HT1080 (cell line): ENCODE results near the gene CEP112. TPM values are rescaled to one million over a fixed set of nuclear protein-coding genes. Genes with fewer than 3 reads are reported as not detected.
"Not testable (repeated sequence)": the region's sequence is repeated elsewhere in the genome, so short reads cannot be mapped to it uniquely, and the experiment has no call there.

Source experiments
- DNase-seq: peaks from one replicate; pipeline ENCODE4 v3.0.0-alpha.2; 2015; ENCODE audit warnings: low read depth
- total RNA-seq: library from RNA; depleted of rRNA; stranded (reverse); fragments of >200 nt; shearing (Covaris generic); gene quantifications from 2 replicates; pipeline ENCODE4 v1.2.3, GENCODE V29; 2014

The CEP112 gene
- total RNA-seq, 1 experiment from 2014 or later, result 2.5 TPM

DNA sequence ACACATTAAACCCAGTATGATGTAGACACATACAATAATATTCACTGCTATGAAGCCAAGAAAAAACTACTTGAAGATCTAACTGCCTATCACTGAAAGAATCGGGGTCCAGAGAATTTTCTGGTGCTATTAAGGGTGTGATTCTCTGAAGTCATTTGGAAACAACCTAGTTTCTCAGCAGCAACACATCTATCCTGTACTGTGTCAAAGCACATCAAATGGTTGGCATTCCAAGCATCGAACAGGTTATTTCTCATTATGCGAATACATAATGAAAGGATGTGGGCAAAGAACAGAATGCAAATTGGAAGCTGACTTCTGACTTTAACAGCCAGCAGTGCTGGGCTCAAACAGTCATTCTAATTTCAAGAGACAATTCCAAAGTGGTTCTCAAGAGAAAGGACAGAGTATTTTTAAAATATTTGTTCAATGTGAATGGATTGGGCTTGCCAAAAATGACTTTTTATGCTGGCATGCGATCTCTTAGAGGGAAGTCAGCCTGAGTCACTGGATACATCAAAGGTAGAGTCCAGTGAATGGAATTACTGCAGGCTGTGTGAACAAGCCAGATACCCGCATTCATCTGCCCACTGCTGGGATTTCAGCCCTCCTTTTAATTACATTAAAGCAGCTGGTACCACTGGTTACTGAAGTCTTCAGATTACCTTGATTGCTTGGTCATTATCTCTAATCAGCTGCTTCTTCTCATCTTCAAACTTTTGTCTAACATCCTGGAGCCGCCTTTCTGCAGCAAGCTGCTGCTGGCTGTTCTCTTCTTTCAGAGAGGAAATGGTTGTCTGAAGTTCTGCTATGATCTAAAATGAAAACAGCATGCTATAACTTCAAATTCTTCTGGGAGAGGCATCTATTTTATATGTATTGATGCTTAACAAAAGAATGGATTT lies 449.3 kb downstream of the CEP112 start:
- DNase-seq, result peak; percentile 88

GRCh38 chr17:65741710-65742109 lies 450.2 kb downstream of the CEP112 start:
- no peak for DNase-seq

DNA sequence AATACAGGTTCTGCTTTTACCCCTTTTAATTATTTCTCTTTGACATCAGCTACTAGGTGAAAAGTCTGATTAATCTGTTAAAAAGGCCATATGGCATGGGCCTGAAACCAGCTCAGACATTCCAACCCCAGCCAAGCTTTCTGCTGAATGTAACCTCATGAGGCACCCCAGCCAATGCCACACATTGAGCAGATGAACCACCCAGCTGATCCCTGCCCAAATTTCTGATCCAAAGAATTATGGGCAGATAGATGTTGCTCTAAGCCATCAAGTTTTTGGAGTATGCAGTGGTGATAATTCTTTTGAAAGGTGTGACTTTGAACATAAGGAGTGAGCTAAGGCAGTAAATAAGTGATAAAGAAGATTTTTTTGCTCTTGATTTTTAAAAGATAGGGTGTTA lies 452.9 kb downstream of the CEP112 start:
- DNase-seq, result no peak

GRCh38 chr17:65737451-65737850 lies 454.5 kb downstream of the CEP112 start:
- no peak for DNase-seq

DNA sequence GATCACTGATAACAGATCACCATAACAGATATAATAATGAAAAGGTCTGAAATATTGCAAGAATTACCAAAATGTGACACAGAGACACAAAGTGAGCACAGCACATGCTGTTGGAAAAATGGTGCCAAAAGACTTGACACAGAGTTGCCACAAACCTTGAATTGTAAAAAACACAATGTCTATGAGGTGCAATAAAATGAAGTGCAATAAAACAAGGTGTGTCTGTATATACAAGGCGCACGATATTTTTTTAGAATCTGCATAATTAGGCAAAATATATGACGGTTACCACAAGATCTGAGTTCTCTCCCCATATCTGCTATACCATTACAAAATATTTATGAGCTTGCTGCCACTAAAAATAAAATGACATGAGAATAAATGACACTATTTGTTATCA lies 458.6 kb downstream of the CEP112 start:
- no peak for DNase-seq

- DNase-seq, result not testable (repeated sequence)
Measured at GRCh38 chr17:65732667-65733066, 459.3 kb downstream of the CEP112 start.

DNA sequence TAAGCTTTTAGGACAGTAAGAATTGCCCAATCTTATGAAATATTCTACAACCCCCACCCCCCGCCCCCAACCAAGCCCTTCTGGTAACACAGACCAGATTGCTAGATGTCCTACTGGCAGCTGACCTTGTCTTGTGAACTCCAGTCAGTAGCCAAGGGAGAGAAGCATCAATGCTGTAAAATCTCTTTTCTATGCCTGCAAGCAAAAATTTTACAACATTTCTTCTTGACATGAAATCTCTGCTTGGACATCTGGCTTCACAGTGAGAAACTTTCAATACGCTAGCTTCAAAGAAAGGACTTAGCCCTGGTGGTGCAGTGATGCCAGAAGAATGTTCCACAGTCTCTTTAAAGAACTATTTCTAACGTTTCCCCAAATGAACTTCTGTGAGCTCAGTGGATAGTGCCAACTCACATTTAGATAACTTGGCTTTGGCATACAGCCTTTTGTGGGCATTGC lies 461.2 kb downstream of the CEP112 start:
- DNase-seq, result no peak

GRCh38 chr17:65729207-65729606 lies 462.7 kb downstream of the CEP112 start:
- DNase-seq, result no peak

GRCh38 chr17:65727832-65728231 lies 464.1 kb downstream of the CEP112 start:
- DNase-seq, result no peak

GRCh38 chr17:65727246-65727645 lies 464.7 kb downstream of the CEP112 start:
- DNase-seq, result no peak

GRCh38 chr17:65723431-65724151 lies 468.3 kb downstream of the CEP112 start:
- DNase-seq, result no peak

- DNase-seq, result no peak
Measured at GRCh38 chr17:65718601-65719000, 473.3 kb downstream of the CEP112 start.

GRCh38 chr17:65712383-65713267 lies 479.3 kb downstream of the CEP112 start:
- no peak for DNase-seq

GRCh38 chr17:65711671-65712276 lies 480.2 kb downstream of the CEP112 start:
- no peak for DNase-seq

- no peak for DNase-seq
Measured at GRCh38 chr17:65707780-65708179, 484.2 kb downstream of the CEP112 start.

DNA sequence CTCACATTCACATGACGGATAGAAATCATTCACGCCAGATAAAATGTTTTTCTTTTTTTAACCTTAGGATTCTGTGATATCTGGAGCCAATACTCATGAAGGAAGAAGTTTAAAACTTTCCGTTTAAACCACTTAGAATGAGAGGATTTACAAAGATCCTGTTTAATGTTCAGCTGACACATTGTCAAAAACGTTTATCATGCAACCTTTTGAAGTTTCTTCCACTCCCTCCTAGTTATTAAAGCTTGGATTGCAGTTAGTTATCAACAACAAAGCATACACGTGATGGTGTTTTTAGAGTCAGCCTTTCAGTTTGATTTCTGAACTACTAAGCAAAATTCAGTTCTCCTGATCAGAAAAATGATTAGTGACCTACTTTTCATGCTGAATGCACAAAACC lies 487.2 kb downstream of the CEP112 start:
- no peak for DNase-seq

DNA sequence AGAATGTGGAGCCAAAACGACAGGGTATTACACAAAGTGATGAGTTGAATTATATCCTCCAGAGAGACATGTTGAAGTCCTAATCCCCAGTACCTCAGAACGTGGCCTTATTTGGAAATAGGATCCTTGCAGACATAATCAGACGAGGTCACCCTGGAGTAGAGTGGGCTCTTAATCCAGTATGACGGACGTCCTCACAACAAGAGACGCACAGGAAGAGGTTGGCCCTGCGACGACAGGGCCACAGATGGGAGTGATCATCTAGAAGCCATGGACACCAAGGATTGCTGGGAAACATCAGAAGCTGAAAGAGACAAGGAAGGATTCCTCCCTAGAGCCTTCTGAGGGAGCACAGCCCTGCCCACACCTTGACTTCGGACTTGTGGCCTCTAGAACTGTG lies 488.0 kb downstream of the CEP112 start:
- no peak for DNase-seq

DNA sequence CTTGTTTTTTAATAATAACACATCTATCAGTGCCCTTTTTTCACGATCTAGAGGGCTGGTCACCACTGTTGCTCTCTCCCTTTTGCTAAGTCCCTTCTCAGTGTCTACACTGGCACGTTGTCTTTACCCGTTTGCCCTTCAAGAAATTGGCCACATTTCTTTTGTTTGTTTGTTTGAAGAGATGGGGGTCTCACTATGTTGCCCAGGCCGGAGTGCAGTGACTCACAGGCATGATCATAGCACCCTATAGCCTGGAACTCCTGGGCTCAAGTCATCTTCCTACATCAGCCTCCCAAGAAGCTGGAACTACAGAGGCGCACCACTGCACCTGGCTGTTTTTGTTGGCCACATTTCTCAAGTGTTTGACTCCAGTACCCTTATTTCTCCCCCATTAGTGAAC lies 492.5 kb downstream of the CEP112 start:
- no peak for DNase-seq

DNA sequence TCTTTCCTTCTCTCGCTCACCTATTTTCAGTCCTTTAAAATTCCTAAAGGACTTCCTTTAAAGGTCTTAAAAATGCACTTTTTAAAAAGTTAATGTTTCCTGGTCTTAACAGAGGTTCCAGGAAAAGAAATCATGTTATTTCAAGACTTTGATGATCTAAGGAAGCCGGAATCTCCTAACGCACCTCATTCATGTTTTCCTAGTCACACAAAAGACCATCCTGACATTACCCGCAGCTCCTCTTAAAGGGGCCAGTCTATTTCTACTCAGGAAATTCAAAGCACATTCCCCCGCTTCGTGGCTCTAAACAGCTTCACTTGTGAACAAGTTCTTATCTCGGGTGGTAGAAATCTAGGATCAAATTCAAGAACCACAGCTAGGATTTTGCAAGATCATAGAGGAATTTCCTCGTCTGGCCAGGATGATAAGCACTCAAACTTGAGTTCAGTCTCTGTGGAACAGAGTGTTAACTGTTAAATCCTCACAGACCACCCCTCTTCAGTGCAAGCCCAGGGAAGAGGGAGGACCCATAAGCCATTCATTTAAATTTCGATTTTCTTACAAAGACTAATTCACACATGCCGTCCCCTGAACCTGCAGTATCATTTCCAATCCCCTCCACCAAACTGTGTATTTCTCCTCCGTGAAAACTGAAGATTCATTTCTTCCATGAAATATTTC lies 493.4 kb downstream of the CEP112 start:
- DNase-seq, result peak; percentile 38

GRCh38 chr17:65697661-65698060 lies 494.3 kb downstream of the CEP112 start:
- DNase-seq, result no peak
